SK-N-SH (cell line): ENCODE measurements around the gene HDAC6. TPM values are rescaled to one million over a fixed set of nuclear protein-coding genes. Genes with fewer than 3 reads are reported as not detected.

Experiments
- CTCF ChIA-PET: fragments of 300-600, 350-600 bp; formaldehyde crosslinking; extraction: SDS; loops from one replicate; lab custom pipeline; 2021; lab: Yijun Ruan, JAX
- POLR2A ChIA-PET: fragments of 350-600 bp; sonication (Branson Sonifier 250); formaldehyde crosslinking; extraction: SDS; loops from one replicate; lab custom pipeline; 2020; ENCODE audit warnings: antibody characterized with exemption, inconsistent platforms; lab: Yijun Ruan, JAX
- DNase-seq: peaks from one replicate; pipeline ENCODE4 v3.0.0; 2012
- H2AFZ ChIP-seq: fragments of 200-600 bp; sonication (generic); 2 replicates; pipeline ENCODE4 v1.8.1; 2016; ENCODE audit warnings: antibody characterized with exemption, mild to moderate bottlenecking, low read depth
- H3F3A ChIP-seq: fragments of 200-600 bp; sonication (generic); replicated peaks from 2 replicates; pipeline ENCODE3; 2016; ENCODE audit warnings: antibody characterized with exemption, mild to moderate bottlenecking; ENCODE audit not compliant: insufficient read depth
- H3K27ac ChIP-seq, 2 experiments: fragments of 200-500 bp in 1 of 2; fragments of 200-600 bp in 1 of 2; sonication (Bioruptor generic) in 1 of 2; sonication (generic), shearing (Covaris generic) in 1 of 2; 2 replicates each; pipeline versions ENCODE4 v1.5.1 to v1.6.1; 2014 to 2016; ENCODE audit warnings: low read depth in 2 of 2, inconsistent platforms in 1 of 2, low read length in 1 of 2, mild to moderate bottlenecking in 1 of 2, mixed read lengths in 1 of 2
- H3K27me3 ChIP-seq: fragments of 200-600 bp; sonication (generic), shearing (Covaris generic); 2 replicates; pipeline ENCODE4 v1.6.1; 2016; ENCODE audit warnings: mixed run types; ENCODE audit not compliant: insufficient read depth
- H3K36me3 ChIP-seq, 2 experiments: fragments of 200-500 bp in 1 of 2; fragments of 200-600 bp in 1 of 2; sonication (Bioruptor generic) in 1 of 2; sonication (generic) in 1 of 2; replicated peaks in 1 of 2; 2 replicates each; pipeline versions ENCODE3 to v1.5.1; 2014 to 2016; ENCODE audit warnings: low read length in 1 of 2, mild to moderate bottlenecking in 1 of 2; ENCODE audit not compliant: insufficient read depth in 2 of 2, control insufficient read depth in 1 of 2
- H3K4me1 ChIP-seq, 2 experiments: fragments of 200-500 bp in 1 of 2; fragments of 200-600 bp in 1 of 2; sonication (Bioruptor generic) in 1 of 2; sonication (generic), shearing (Covaris generic) in 1 of 2; 2 replicates each; pipeline versions ENCODE4 v1.5.1 to v1.6.1; 2014 to 2016; ENCODE audit warnings: low read depth in 1 of 2, low read length in 1 of 2, mixed run types in 1 of 2; ENCODE audit not compliant: insufficient read depth in 2 of 2, control insufficient read depth in 1 of 2
- H3K4me2 ChIP-seq: fragments of 200-600 bp; sonication (generic), shearing (Covaris generic); 2 replicates; pipeline ENCODE4 v1.6.1; 2017; ENCODE audit warnings: mixed run types
- H3K4me3 ChIP-seq, 2 experiments: fragments of 200-500 bp in 1 of 2; fragments of 200-600 bp in 1 of 2; sonication (Bioruptor generic) in 1 of 2; sonication (generic), shearing (Covaris generic) in 1 of 2; 2 replicates each; pipeline versions ENCODE4 v1.5.1 to v1.8.1; 2014 to 2016; ENCODE audit warnings: low read depth in 2 of 2, inconsistent platforms in 1 of 2, low read length in 1 of 2, mild to moderate bottlenecking in 1 of 2, mixed read lengths in 1 of 2, moderate library complexity in 1 of 2
- H3K79me2 ChIP-seq: fragments of 200-600 bp; sonication (generic); 2 replicates; pipeline ENCODE4 v1.8.1; 2017; ENCODE audit warnings: mild to moderate bottlenecking; ENCODE audit not compliant: insufficient read depth
- H3K9ac ChIP-seq: fragments of 200-600 bp; sonication (generic); 2 replicates; pipeline ENCODE4 v1.6.1; 2017; ENCODE audit warnings: mixed run types
- H3K9me2 ChIP-seq: fragments of 200-600 bp; sonication (generic); 2 replicates; pipeline ENCODE4 v1.6.1; 2017; ENCODE audit warnings: mixed run types
- H3K9me3 ChIP-seq: fragments of 200-600 bp; sonication (generic); 2 replicates; pipeline ENCODE4 v1.6.1; 2017; ENCODE audit warnings: mixed run types, mild to moderate bottlenecking, moderate library complexity
- H4K20me1 ChIP-seq: fragments of 200-600 bp; sonication (generic); 2 replicates; pipeline ENCODE4 v1.6.1; 2017; ENCODE audit warnings: mild to moderate bottlenecking, mixed run types; ENCODE audit not compliant: insufficient read depth
- CHD2 ChIP-seq: fragments of 150-350 bp; IDR thresholded peaks from 2 replicates; pipeline ENCODE4 v1.6.1; 2018; ENCODE audit warnings: low read length; ENCODE audit not compliant: partially characterized antibody
- EZH2phosphoT487 ChIP-seq: fragments of 200-600 bp; sonication (generic); IDR thresholded peaks from 2 replicates; pipeline ENCODE4 v1.6.1; 2017; ENCODE audit warnings: low read depth, mixed run types, mild to moderate bottlenecking, antibody characterized with exemption, moderate library complexity, borderline replicate concordance
- FOXJ3 ChIP-seq: sonication (generic); formaldehyde crosslinking; IDR thresholded peaks from 2 replicates; pipeline ENCODE4 v1.5.1; 2020; ENCODE audit warnings: mild to moderate bottlenecking, missing genetic modification reagents
- FOXM1 ChIP-seq: IDR thresholded peaks from 2 replicates; pipeline ENCODE4 v1.4.0; 2012; ENCODE audit warnings: low read depth, mild to moderate bottlenecking
- GABPA ChIP-seq: IDR thresholded peaks from 2 replicates; pipeline ENCODE4 v1.4.0; 2012; ENCODE audit warnings: low read depth, mild to moderate bottlenecking
- GATA2 ChIP-seq: sonication (generic); formaldehyde crosslinking; IDR thresholded peaks from 2 replicates; pipeline ENCODE4 v1.5.0; 2020; ENCODE audit warnings: mild to moderate bottlenecking, missing genetic modification reagents
- MEF2A ChIP-seq: IDR thresholded peaks from 2 replicates; pipeline ENCODE4 v1.4.0; 2012; ENCODE audit warnings: low read depth, borderline replicate concordance
- MXI1 ChIP-seq: IDR thresholded peaks from 2 replicates; pipeline ENCODE4 v1.6.1; 2012; ENCODE audit warnings: mild to moderate bottlenecking, low read depth, low read length, improper control_type of control experiment
- NRF1 ChIP-seq: IDR thresholded peaks from 2 replicates; pipeline ENCODE4 v1.6.1; 2012; ENCODE audit warnings: low read depth, mild to moderate bottlenecking, low read length
- RAD21 ChIP-seq: IDR thresholded peaks from 2 replicates; pipeline ENCODE4 v1.6.1; 2012; ENCODE audit warnings: mild to moderate bottlenecking, low read length
- RCOR1 ChIP-seq: fragments of 150-350 bp; IDR thresholded peaks from 2 replicates; pipeline ENCODE4 v1.6.1; 2017; ENCODE audit warnings: antibody characterized with exemption, low read length
- SIN3A ChIP-seq: IDR thresholded peaks from 2 replicates; pipeline ENCODE4 v1.6.1; 2012; ENCODE audit warnings: low read depth, mild to moderate bottlenecking, low read length, moderate library complexity, borderline replicate concordance
- YY1 ChIP-seq: IDR thresholded peaks from 2 replicates; pipeline ENCODE4 v1.4.0; 2012; ENCODE audit warnings: low read depth, mild to moderate bottlenecking
- WGBS: methylation state at CpG from one replicate; pipeline ENCODE4 v1.1.6; 2017; ENCODE audit warnings: low lambda C conversion rate; 5-methylcytosine and 5-hydroxymethylcytosine counted together
- polyA plus RNA-seq, 3 experiments: library from polyadenylated mRNA; depleted of rRNA; stranded (reverse); fragments of >200 nt; gene quantifications; 2 replicates each; pipeline ENCODE4 v1.2.3, GENCODE V29; 2012
- TF ChIP-seq, protein P1 (sequence below): IDR thresholded peaks from 2 replicates; pipeline ENCODE4 v1.4.0; 2012; ENCODE audit warnings: low read depth, borderline replicate concordance
- TF ChIP-seq, protein P2 (sequence below): IDR thresholded peaks from 2 replicates; pipeline ENCODE4 v1.4.0; 2012; ENCODE audit warnings: low read depth, borderline replicate concordance

The HDAC6 gene
- polyA plus RNA-seq, 1 of the 3 experiments (the other 2 are of a cell fraction): 34.0 TPM

DNA sequence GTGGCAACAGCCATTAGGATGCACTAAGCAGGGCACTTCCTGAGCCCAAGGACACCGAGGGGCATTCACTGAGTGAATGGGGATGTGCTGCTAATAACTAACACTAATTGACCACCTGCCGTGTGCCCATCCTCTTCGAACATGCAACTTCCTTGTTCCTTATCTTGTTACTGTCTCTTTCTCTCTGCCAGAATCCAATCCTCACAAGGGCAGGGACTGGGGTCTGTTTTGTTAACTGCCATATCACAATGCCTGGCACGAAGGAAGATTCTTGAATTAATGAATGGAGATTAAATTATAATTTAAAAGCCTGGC, 25.7 kb downstream of the HDAC6 start:
- H3K27ac ChIP-seq: no peak overlapping the region
- H3K27me3 ChIP-seq: peaks cover 10% of the 10 kb centered on the region; the same call in 1 of the 2 replicates
- no peaks in the 10 kb centered on the region for H4K20me1 ChIP-seq
- H3K9me2 ChIP-seq: no peaks in the 10 kb centered on the region
- TF ChIP-seq RCOR1: no peak
- TF ChIP-seq GABPA: no peak
- no peak for TF ChIP-seq YY1
- TF ChIP-seq CHD2: no peak
- TF ChIP-seq GATA2 (CRISPR knock-in tag): no peak
- TF ChIP-seq, all 33 proteins: peak for 0
- no peaks in the 10 kb centered on the region for H3K9me3 ChIP-seq
- H2AFZ ChIP-seq: no peak overlapping the region
- H3K4me2 ChIP-seq: no peak overlapping the region
- no peak for DNase-seq
- no peak overlapping the region for H3K4me3 ChIP-seq
- WGBS: 63% methylated on average over 4 of the region's 4 CpGs
- no peak overlapping the region for H3K9ac ChIP-seq
- POLR2A ChIA-PET: no interaction called here
- no peaks in the 10 kb centered on the region for H3K79me2 ChIP-seq
- no peaks in the 10 kb centered on the region for H3F3A ChIP-seq
- CTCF ChIA-PET: no interaction called here
- no peaks in the 10 kb centered on the region for H3K4me1 ChIP-seq
- H3K36me3 ChIP-seq: no peaks in the 10 kb centered on the region

DNA sequence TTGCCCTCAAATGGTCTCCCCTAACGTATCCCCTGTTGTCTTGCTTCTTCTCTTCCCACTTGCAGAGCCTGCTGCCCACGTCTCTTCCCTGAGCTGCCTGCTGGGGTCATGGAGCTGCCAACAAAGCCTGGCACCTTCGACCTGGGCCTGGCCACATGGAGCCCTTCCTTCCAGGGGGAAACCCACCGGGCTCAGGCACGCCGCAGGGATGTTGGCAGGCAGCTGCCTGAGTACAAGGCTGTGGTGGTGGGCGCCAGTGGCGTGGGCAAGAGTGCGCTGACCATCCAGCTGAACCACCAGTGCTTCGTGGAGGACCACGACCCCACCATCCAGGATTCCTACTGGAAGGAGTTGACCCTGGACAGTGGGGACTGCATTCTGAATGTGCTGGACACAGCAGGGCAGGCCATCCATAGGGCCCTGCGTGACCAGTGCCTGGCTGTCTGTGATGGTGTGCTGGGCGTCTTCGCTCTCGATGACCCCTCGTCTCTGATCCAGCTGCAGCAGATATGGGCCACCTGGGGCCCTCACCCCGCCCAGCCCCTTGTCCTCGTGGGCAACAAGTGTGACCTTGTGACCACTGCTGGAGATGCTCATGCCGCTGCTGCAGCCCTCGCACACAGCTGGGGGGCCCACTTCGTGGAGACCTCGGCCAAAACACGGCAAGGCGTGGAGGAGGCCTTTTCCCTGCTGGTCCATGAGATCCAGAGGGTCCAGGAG, 27.3 kb downstream of the HDAC6 start:
- 46% methylated on average over 8 of the region's 24 CpGs for WGBS
- H3K27me3 ChIP-seq: peaks cover 10% of the 10 kb centered on the region; the same call in 1 of the 2 replicates
- TF ChIP-seq, protein P1, sequence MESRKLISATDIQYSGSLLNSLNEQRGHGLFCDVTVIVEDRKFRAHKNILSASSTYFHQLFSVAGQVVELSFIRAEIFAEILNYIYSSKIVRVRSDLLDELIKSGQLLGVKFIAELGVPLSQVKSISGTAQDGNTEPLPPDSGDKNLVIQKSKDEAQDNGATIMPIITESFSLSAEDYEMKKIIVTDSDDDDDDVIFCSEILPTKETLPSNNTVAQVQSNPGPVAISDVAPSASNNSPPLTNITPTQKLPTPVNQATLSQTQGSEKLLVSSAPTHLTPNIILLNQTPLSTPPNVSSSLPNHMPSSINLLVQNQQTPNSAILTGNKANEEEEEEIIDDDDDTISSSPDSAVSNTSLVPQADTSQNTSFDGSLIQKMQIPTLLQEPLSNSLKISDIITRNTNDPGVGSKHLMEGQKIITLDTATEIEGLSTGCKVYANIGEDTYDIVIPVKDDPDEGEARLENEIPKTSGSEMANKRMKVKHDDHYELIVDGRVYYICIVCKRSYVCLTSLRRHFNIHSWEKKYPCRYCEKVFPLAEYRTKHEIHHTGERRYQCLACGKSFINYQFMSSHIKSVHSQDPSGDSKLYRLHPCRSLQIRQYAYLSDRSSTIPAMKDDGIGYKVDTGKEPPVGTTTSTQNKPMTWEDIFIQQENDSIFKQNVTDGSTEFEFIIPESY: no peak
- no peak for TF ChIP-seq MXI1
- TF ChIP-seq, all 33 proteins: peak for 0
- no peak for DNase-seq
- H3K4me3 ChIP-seq: no peak overlapping the region
- no peaks in the 10 kb centered on the region for H3K79me2 ChIP-seq
- no peaks in the 10 kb centered on the region for H3F3A ChIP-seq
- H3K36me3 ChIP-seq: no peaks in the 10 kb centered on the region
- H3K4me2 ChIP-seq: no peak overlapping the region
- ChIA-PET POLR2A (no interaction called here), CTCF (no interaction called here)
- no peak overlapping the region for H3K27ac ChIP-seq
- H3K9me3 ChIP-seq: no peaks in the 10 kb centered on the region
- H2AFZ ChIP-seq: no peak overlapping the region
- peaks cover 0 to 3% of the 10 kb centered on the region in 2 experiments; a peak in 1 of 4 replicates for H3K4me1 ChIP-seq
- no peak overlapping the region for H3K9ac ChIP-seq
- no peaks in the 10 kb centered on the region for H3K9me2 ChIP-seq
- no peaks in the 10 kb centered on the region for H4K20me1 ChIP-seq

DNA sequence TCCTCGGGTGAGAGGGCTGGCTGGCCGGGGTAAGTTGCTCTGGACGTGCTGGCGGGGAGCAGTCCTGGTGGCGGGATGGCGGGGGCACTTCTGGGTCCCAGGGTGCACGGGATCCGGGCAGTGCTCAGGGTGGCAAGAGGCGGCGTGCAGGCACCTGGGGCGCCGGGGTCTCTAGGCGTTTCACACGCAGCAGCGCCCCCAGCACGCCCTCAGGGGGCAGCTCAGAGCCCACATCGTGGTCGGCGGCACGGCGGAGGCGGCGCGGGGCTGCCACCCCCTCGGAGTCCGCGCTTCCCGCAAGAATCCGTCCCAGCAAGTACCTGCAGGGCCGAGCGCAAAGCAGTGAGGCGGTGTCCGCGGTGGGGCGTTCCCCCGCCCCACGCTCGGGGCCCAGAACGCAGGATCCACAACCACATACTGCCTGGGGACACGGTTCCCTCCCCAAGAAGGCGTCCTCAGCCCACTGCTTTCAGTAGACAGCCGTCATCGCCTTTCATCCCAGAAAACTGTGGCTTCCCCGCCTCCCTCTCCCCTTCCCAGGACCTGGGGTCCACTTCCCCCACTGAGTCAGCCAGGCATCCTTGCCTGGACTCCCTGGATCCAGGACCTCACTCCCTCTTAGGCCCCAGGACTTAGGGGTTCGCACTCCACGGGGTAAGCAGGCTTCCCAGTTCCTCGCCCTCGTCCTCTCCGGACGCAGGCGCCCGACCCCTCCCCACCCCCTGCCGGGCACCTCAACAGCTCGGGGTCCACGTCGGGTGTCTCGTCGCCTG, 29.5 kb downstream of the HDAC6 start:
- no peaks in the 10 kb centered on the region for H3K79me2 ChIP-seq
- ChIA-PET CTCF (no interaction called here), POLR2A (no interaction called here)
- TF ChIP-seq MEF2A (no peak), RAD21 (no peak), FOXM1 (no peak), FOXJ3 (CRISPR knock-in tag) (no peak), SIN3A (no peak), NRF1 (no peak), EZH2phosphoT487 (no peak)
- TF ChIP-seq, protein P2, sequence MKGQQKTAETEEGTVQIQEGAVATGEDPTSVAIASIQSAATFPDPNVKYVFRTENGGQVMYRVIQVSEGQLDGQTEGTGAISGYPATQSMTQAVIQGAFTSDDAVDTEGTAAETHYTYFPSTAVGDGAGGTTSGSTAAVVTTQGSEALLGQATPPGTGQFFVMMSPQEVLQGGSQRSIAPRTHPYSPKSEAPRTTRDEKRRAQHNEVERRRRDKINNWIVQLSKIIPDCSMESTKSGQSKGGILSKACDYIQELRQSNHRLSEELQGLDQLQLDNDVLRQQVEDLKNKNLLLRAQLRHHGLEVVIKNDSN: no peak
- TF ChIP-seq, protein P1: no peak
- DNase-seq: peak; percentile 12
- no peak overlapping the region; a peak in 1 of 4 replicates for H3K4me3 ChIP-seq
- peaks cover 12% of the 10 kb centered on the region for H3K27me3 ChIP-seq
- H4K20me1 ChIP-seq: no peaks in the 10 kb centered on the region
- no peak overlapping the region for H3K4me2 ChIP-seq
- H3K27ac ChIP-seq: no peak overlapping the region; a peak in 1 of 4 replicates
- H3K4me1 ChIP-seq: peaks cover 0 to 3% of the 10 kb centered on the region in 2 experiments; a peak in 1 of 4 replicates
- H3K9me2 ChIP-seq: no peaks in the 10 kb centered on the region
- no peak overlapping the region for H3K9ac ChIP-seq
- no peaks in the 10 kb centered on the region for H3K9me3 ChIP-seq
- H3K36me3 ChIP-seq: no peaks in the 10 kb centered on the region
- no peak overlapping the region for H2AFZ ChIP-seq
- no peaks in the 10 kb centered on the region for H3F3A ChIP-seq
- WGBS: 77% methylated on average over 34 of the region's 58 CpGs
